NT2/D1 (cell line): ENCODE measurements around the gene SAG.

ENCODE experiments used
- SUZ12 ChIP-seq: IDR thresholded peaks from 2 replicates; pipeline ENCODE4 v1.6.1; 2011; ENCODE audit not compliant: insufficient read length, insufficient read depth; ENCODE audit errors: extremely low read depth
- YY1 ChIP-seq: IDR thresholded peaks from 2 replicates; pipeline ENCODE4 v1.6.1; 2011; ENCODE audit not compliant: insufficient read length, insufficient read depth
- ZNF274 ChIP-seq: IDR thresholded peaks from 2 replicates; pipeline ENCODE4 v1.6.1; 2011; ENCODE audit warnings: mild to moderate bottlenecking, low read depth, low read length

- no peak for TF ChIP-seq ZNF274
- no peak for TF ChIP-seq YY1
- no peak for TF ChIP-seq SUZ12
Measured at GRCh38 chr2:233367586-233367985, 60.0 kb downstream of the SAG start.
